RWPE2 (cell line): ENCODE measurements around the gene SCYGR5.

Source experiments
- ATAC-seq: fragments of 200-7000 bp; cut with Tn5 transposase; 3 replicates; pipeline ENCODE4 v1.9.1; 2021; ENCODE audit warnings: low read depth
- DNase-seq: peaks from one replicate; pipeline ENCODE4 v3.0.0-alpha.2; 2020; ENCODE audit warnings: low spot score
- H3K27ac ChIP-seq: fragments of 450-650 bp; 2 replicates; pipeline ENCODE4 v1.5.1; 2017; ENCODE audit warnings: mild to moderate bottlenecking; ENCODE audit not compliant: poor library complexity, severe bottlenecking
- H3K27me3 ChIP-seq: fragments of 250-450 bp; sonication (Bioruptor Pico); 2 replicates; pipeline ENCODE4 v1.5.1; 2021; ENCODE audit warnings: mild to moderate bottlenecking, moderate library complexity; ENCODE audit not compliant: insufficient read depth, poor library complexity, severe bottlenecking
- H3K36me3 ChIP-seq: fragments of 250-450 bp; sonication (Bioruptor Pico); 2 replicates; pipeline ENCODE4 v1.5.1; 2020; ENCODE audit warnings: low read depth, mild to moderate bottlenecking, moderate library complexity
- H3K4me1 ChIP-seq: fragments of 250-450 bp; sonication (Bioruptor Pico); 2 replicates; pipeline ENCODE4 v1.5.1; 2021; ENCODE audit warnings: mild to moderate bottlenecking, moderate library complexity; ENCODE audit not compliant: insufficient read depth, poor library complexity, severe bottlenecking
- H3K4me3 ChIP-seq: fragments of 250-450 bp; sonication (Bioruptor Pico); 2 replicates; pipeline ENCODE4 v1.5.1; 2021; ENCODE audit warnings: mild to moderate bottlenecking, moderate library complexity; ENCODE audit not compliant: severe bottlenecking
- H3K9me3 ChIP-seq: fragments of 250-450 bp; sonication (Bioruptor Pico); 2 replicates; pipeline ENCODE4 v1.5.1; 2021; ENCODE audit warnings: mild to moderate bottlenecking, moderate library complexity; ENCODE audit not compliant: severe bottlenecking
- TF ChIP-seq, protein P1 (sequence below): fragments of 450-650 bp; IDR thresholded peaks from one replicate; pipeline ENCODE4 v1.5.1; 2017; ENCODE audit warnings: mild to moderate bottlenecking, moderate library complexity; ENCODE audit not compliant: poor library complexity, severe bottlenecking

SCYGR5 gene

GRCh38 chr2:227627769-227628168, 38.8 kb upstream of the SCYGR5 start:
- Histone ChIP-seq H3K4me3 (no peak overlapping the region), H3K4me1 (peaks cover 9% of the 10 kb centered on the region), H3K27ac (no peak overlapping the region), H3K27me3 (no peaks in the 10 kb centered on the region), H3K36me3 (no peaks in the 10 kb centered on the region), H3K9me3 (no peaks in the 10 kb centered on the region)
- TF ChIP-seq, protein P1, sequence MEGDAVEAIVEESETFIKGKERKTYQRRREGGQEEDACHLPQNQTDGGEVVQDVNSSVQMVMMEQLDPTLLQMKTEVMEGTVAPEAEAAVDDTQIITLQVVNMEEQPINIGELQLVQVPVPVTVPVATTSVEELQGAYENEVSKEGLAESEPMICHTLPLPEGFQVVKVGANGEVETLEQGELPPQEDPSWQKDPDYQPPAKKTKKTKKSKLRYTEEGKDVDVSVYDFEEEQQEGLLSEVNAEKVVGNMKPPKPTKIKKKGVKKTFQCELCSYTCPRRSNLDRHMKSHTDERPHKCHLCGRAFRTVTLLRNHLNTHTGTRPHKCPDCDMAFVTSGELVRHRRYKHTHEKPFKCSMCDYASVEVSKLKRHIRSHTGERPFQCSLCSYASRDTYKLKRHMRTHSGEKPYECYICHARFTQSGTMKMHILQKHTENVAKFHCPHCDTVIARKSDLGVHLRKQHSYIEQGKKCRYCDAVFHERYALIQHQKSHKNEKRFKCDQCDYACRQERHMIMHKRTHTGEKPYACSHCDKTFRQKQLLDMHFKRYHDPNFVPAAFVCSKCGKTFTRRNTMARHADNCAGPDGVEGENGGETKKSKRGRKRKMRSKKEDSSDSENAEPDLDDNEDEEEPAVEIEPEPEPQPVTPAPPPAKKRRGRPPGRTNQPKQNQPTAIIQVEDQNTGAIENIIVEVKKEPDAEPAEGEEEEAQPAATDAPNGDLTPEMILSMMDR = no peak
- no peak for DNase-seq
- no peak for ATAC-seq

GRCh38 chr2:227629435-227629834, 37.2 kb upstream of the SCYGR5 start:
- Histone ChIP-seq H3K27ac (no peak overlapping the region), H3K9me3 (no peaks in the 10 kb centered on the region), H3K36me3 (no peaks in the 10 kb centered on the region), H3K4me1 (no peaks in the 10 kb centered on the region), H3K27me3 (no peaks in the 10 kb centered on the region), H3K4me3 (no peak overlapping the region)
- DNase-seq (no peak), ATAC-seq (no peak)
- TF ChIP-seq, protein P1 = no peak

- H3K4me1 ChIP-seq = no peaks in the 10 kb centered on the region
- TF ChIP-seq, protein P1 = no peak
- H3K27me3 ChIP-seq = no peaks in the 10 kb centered on the region
- H3K9me3 ChIP-seq = no peaks in the 10 kb centered on the region
- DNase-seq (no peak), ATAC-seq (no peak)
- no peak overlapping the region for H3K4me3 ChIP-seq
- no peaks in the 10 kb centered on the region for H3K36me3 ChIP-seq
- H3K27ac ChIP-seq = no peak overlapping the region
Measured at GRCh38 chr2:227630322-227630721, 36.3 kb upstream of the SCYGR5 start.

- Histone ChIP-seq H3K27ac (no peak overlapping the region), H3K9me3 (no peaks in the 10 kb centered on the region), H3K4me1 (no peaks in the 10 kb centered on the region), H3K4me3 (no peak overlapping the region), H3K36me3 (no peaks in the 10 kb centered on the region), H3K27me3 (no peaks in the 10 kb centered on the region)
- TF ChIP-seq, protein P1 = no peak
- DNase-seq = no peak
- no peak for ATAC-seq
Measured at GRCh38 chr2:227632827-227633226, 33.8 kb upstream of the SCYGR5 start.

DNA sequence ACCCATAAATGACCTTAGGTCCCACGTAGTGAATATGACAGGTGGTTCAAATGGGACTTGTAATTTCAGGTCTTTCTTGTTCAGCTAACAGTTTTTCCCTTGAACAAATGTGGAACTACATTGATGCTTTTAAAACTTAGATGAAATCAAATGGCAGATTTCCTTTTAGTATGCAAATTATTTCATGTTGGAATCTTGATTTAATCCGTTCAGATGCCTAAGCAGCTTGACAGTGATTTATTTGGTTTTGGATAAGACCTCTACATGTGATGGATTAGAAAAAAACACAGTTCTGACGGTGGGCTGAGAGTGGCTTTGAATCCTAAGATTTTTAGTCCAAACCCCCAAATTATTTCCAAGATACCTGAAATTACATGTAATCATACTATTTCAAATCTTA, 32.4 kb upstream of the SCYGR5 start:
- TF ChIP-seq, protein P1 = no peak
- no peaks in the 10 kb centered on the region for H3K36me3 ChIP-seq
- H3K4me1 ChIP-seq = no peaks in the 10 kb centered on the region
- no peak overlapping the region for H3K4me3 ChIP-seq
- H3K27me3 ChIP-seq = no peaks in the 10 kb centered on the region
- DNase-seq = no peak
- no peak overlapping the region for H3K27ac ChIP-seq
- no peaks in the 10 kb centered on the region for H3K9me3 ChIP-seq
- no peak for ATAC-seq
